Subcutaneous adipose tissue (tissue), 4 donors: ENCODE data around the gene DRD2. TPM values are rescaled to one million over a fixed set of nuclear protein-coding genes. Genes with fewer than 3 reads are reported as not detected.

Experiments
- total RNA-seq, 4 donors: library from RNA; depleted of rRNA; stranded (reverse); fragments of >200 nt; gene quantifications; one replicate each; pipeline ENCODE4 v1.1.0, GENCODE V29; 2016
- TF ChIP-seq, protein P1 (sequence below): fragments of 450-650 bp; IDR thresholded peaks from one replicate; pipeline ENCODE4 v1.5.1; 2016; ENCODE audit warnings: low read depth, mild to moderate bottlenecking, control low read depth, antibody characterized with exemption, moderate library complexity

The DRD2 gene
- total RNA-seq, 4 donors from 2014 or later: not detected

- TF ChIP-seq, protein P1, sequence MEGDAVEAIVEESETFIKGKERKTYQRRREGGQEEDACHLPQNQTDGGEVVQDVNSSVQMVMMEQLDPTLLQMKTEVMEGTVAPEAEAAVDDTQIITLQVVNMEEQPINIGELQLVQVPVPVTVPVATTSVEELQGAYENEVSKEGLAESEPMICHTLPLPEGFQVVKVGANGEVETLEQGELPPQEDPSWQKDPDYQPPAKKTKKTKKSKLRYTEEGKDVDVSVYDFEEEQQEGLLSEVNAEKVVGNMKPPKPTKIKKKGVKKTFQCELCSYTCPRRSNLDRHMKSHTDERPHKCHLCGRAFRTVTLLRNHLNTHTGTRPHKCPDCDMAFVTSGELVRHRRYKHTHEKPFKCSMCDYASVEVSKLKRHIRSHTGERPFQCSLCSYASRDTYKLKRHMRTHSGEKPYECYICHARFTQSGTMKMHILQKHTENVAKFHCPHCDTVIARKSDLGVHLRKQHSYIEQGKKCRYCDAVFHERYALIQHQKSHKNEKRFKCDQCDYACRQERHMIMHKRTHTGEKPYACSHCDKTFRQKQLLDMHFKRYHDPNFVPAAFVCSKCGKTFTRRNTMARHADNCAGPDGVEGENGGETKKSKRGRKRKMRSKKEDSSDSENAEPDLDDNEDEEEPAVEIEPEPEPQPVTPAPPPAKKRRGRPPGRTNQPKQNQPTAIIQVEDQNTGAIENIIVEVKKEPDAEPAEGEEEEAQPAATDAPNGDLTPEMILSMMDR: no peak
Measured at GRCh38 chr11:113446938-113447337, 28.3 kb downstream of the DRD2 start.

- TF ChIP-seq, protein P1: no peak
Measured at GRCh38 chr11:113446112-113446511, 29.1 kb downstream of the DRD2 start.

DNA sequence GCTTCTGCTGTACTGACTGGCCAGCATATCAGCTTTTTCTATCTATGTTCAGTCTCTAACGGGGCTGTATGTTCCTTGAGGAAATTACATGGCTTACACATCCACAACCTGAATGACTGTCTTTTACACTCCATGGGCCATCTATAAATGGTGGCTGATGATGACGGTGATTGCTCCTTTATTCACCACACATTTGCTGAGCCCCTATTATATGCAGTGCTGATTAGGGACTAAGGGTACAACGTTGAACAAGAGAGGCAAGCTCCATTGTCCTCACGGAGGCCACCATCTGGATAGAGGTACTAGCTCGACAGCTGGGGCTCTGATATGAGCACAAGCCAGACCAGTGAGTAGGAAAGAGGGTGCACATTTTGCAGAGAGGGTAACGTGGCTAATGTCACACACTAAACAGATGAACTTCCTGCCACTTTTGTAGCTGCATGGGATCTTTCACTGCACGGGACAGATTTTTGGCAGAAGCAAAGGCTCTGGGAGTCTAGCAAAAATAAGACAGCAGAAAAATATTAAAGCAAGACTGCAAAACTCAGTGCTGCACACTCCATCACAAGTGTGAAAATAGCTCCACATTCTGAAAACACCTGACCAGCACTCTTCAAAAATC, 30.6 kb downstream of the DRD2 start:
- TF ChIP-seq, protein P1: no peak

DNA sequence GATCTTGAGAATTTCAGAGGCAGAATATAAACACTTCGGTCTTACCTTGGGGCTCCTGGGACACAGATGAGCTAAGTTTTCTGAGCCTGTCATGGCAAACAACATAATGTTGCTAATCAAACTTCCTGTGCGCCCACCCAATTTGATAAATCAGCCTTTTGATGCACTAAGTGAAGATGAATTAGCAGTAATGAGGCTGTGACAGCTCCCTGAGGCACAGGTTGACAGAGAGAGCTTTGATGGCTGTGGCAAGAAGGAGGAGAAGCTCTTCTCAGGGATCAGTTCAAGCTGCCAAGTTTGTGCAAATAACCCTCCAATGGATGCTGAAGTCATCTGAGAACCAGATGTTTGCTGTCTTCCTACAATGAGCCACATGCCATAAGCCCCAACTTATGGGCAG, 34.4 kb downstream of the DRD2 start:
- TF ChIP-seq, protein P1: no peak

DNA sequence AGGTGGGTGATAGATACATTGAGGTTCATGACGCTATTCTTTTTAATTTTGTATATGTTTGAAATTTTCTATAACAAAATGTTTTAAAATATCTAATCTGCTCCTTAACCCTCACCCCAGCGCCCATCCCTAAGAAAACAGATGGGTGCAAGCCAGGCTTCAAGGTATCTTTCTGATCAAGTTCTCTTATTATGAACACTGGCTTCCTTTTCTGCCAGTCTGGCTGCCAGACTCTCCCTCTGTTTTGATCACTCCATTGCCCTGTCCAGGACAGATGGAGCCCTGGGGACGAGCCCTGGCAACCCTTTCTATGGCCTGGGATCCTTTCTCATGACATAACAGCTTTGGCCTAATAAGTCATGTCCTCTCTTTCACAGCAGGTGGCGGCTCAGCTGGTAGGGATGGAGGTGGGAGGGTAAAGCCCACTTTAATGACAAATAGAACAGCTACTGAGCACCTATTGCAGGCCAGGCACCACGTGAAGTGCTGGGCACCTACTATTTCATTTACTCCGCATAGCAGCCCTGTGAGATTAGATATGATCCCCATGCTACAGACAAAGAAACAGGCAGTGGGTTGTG, 38.4 kb downstream of the DRD2 start:
- TF ChIP-seq, protein P1: no peak

DNA sequence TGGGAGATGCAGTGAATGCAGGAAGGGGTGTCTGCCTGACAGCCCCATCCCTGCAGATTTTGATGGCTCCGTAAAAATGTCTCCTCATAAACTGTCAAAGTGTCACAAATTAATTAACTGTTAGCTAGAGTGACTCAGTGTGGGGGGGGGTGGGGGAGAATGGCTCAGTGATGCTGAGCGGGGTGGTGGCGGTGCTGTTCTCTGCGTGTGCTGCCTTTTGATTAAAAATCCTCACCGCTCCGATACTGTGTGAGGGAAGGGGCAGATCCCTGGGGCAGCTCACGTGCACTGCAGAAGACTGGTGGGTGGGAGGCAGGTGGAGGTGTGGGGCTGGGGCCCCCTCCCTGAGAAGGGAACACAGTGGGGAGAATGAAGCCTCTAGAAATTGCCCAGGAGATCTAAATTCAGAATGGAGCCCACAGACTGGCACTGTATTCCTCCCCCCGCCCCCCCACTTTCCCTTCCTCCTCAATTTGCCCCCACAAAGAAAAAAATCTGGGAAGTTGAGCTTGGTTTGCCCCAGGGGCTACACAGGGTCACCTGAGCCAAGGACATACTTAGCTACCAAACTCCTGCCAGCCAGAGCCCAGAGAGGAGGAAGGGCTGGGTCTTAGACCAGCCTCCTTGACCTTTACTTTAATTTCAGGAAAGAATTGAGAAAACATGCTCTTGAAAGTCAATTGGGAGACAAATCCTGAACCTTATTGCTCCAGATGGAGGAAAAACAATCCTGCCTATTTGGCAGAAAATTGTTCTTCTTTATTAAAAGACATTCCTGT, 39.8 kb downstream of the DRD2 start:
- TF ChIP-seq, protein P1: no peak

DNA sequence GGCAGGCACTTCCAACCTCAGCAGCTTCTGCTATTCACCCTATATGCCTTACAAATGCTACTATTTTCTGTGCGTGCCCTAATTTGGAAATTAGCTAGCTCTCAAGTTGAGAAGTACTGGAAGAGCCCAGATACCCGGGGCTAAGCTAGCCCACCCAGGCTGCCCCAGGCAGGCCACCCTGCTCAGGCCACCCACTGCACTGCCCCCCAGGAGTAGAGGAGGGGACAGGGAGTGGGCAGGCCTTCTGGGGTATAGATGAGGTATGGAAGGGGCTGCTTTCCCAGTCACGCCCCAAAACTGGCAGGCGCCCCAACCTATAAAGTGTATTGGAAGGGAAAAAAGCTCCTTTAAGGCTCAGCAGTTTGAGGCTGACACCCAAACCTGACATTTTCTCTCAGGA, 43.5 kb downstream of the DRD2 start:
- TF ChIP-seq, protein P1: no peak
